Right ventricle myocardium inferior (tissue), 1 donor: Measurements from ENCODE around the gene NKAP. TPM values are rescaled to one million over a fixed set of nuclear protein-coding genes. Genes with fewer than 3 reads are reported as not detected.

Experiments used
- ATAC-seq: fragments of 200-7000 bp; cut with Tn5 transposase; one replicate; pipeline ENCODE4 v1.9.1; 2020; ENCODE audit warnings: mild to moderate bottlenecking, moderate library complexity
- DNase-seq: peaks from one replicate; pipeline ENCODE4 v3.0.0; 2021; ENCODE audit errors: missing footprints
- intact Hi-C: fragments of 100-400 bp; cut with DNase I; formaldehyde crosslinking; loops from one replicate; pipeline ENCODE4 v1.11.0; 2022
- total RNA-seq: library from RNA; stranded (reverse); fragmentation: NEBNext Ultra II Directional; extraction: Animal tissue kit (Norgen Biotek cat#: 25700); gene quantifications from one replicate; pipeline ENCODE4 v1.2.1, GENCODE V29; 2021
- donor health status: DM: no; HTN: yes; CAD: no; lungs with severe emphysema.

The NKAP gene
- total RNA-seq, 1 donor from 2014 or later: 4.7 TPM

GRCh38 chrX:119880076-119880475 is 63.5 kb downstream of the NKAP start:
- no peak for DNase-seq
- ATAC-seq: no peak
- intact Hi-C loops: no loop called here

- ATAC-seq (no peak), DNase-seq (no peak)
- intact Hi-C loops: no loop called here
Observed at GRCh38 chrX:119878740-119879139, 64.8 kb downstream of the NKAP start.

- peak; percentile 93 for DNase-seq
- intact Hi-C loops: loop anchor here (1.0 to 5.0 kb wide), 2 partner anchors 18 to 299 kb away; partner anchors contain the start of gene UBE2A
- ATAC-seq: peak; percentile 99
Observed at GRCh38 chrX:119871599-119872395, 71.8 kb downstream of the NKAP start, which contains the start of the genes NDUFA1 and RNF113A. NDUFA1 (plus strand) TSS chrX:119871832; CDS start chrX:119871912, 80 bp downstream. RNF113A (minus strand) TSS chrX:119871733; CDS start chrX:119871613, 120 bp downstream.

- ATAC-seq (peak; percentile 24), DNase-seq (no peak)
- intact Hi-C loops: loop anchor here (1.0 to 5.0 kb wide), 2 partner anchors 18 to 299 kb away; partner anchors contain the start of gene UBE2A
Observed at GRCh38 chrX:119871245-119871598, 72.3 kb downstream of the NKAP start.

Other genes with a start within 250 kb of the NKAP start
- 0.41 TPM for gene SOWAHD, start 185.2 kb downstream of the NKAP start, total RNA-seq
- gene RPL39, start 152.1 kb downstream of the NKAP start, total RNA-seq: 1,140 TPM
- gene UPF3B, start 90.8 kb downstream of the NKAP start, total RNA-seq: 3.4 TPM
- gene RNF113A, start 72.0 kb downstream of the NKAP start, total RNA-seq: 8.1 TPM
- 683 TPM for gene NDUFA1, start 71.9 kb downstream of the NKAP start, total RNA-seq
- gene AKAP14, start 47.9 kb downstream of the NKAP start, total RNA-seq: not detected
- gene RHOXF2B, start 133.9 kb upstream of the NKAP start, total RNA-seq: not detected
- gene RHOXF1, start 172.2 kb upstream of the NKAP start, total RNA-seq: not detected
- not detected for gene RHOXF2, start 214.9 kb upstream of the NKAP start, total RNA-seq